Adipose tissue (tissue), 3 donors: Measurements from ENCODE around the gene KCTD17. TPM values are rescaled to one million over a fixed set of nuclear protein-coding genes. Genes with fewer than 3 reads are reported as not detected.

Experiments used
- H3K27ac ChIP-seq: one replicate; pipeline ENCODE4 v1.5.1; 2013; ENCODE audit warnings: low read depth, low read length
- whole genome bisulfite sequencing, 3 donors: extraction: QIAGEN DNeasy Blood & Tissue Kit; methylation state at CpG; one replicate each; pipeline ENCODE4 v1.1.7; 2013; 5-methylcytosine and 5-hydroxymethylcytosine counted together
- polyA plus RNA-seq, 3 donors: library from polyadenylated mRNA; stranded (reverse); fragments of 200-250 nt; gene quantifications; one replicate each; pipeline ENCODE4 v1.2.3, GENCODE V29; 2013
- donor health status: healthy with polysubstance abuse.
- donor health status: Bipolar disorder and iron deficiency.
- donor health status: healthy.

The KCTD17 gene
- polyA plus RNA-seq, 3 donors, result 3.2 to 22.7 (median 8.7) TPM

DNA sequence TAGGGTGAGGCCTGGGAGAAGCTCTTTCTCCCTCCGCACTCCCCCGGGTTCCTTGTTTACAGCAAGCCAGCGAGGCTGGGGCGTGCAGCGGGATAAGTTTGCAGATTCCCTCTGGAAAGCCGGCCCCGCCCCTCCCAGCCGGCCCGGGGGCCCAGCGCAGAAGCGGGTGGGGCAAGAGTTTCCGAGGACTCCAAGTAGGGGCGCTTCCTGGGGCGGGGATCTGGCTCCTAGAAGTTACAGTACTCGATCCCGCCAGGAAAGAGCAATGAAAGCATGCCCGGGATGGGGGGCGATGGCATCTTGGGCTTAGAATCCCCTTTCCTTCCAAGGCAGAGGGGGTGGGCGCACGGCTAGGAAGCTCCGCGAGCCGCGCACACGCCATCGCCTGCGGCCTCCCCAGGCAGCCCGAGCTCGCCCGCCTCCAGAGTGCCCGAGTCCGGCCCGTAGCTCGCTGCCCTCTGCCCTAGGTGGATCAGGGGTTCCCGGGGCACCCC lies 32.7 kb upstream of the KCTD17 start:
- H3K27ac ChIP-seq, result peak overlapping the region; percentile 74
- WGBS, 3 donors, result 0 to 2% (median 0%) methylated on average over 31 to 35 of the region's 35 CpGs

DNA sequence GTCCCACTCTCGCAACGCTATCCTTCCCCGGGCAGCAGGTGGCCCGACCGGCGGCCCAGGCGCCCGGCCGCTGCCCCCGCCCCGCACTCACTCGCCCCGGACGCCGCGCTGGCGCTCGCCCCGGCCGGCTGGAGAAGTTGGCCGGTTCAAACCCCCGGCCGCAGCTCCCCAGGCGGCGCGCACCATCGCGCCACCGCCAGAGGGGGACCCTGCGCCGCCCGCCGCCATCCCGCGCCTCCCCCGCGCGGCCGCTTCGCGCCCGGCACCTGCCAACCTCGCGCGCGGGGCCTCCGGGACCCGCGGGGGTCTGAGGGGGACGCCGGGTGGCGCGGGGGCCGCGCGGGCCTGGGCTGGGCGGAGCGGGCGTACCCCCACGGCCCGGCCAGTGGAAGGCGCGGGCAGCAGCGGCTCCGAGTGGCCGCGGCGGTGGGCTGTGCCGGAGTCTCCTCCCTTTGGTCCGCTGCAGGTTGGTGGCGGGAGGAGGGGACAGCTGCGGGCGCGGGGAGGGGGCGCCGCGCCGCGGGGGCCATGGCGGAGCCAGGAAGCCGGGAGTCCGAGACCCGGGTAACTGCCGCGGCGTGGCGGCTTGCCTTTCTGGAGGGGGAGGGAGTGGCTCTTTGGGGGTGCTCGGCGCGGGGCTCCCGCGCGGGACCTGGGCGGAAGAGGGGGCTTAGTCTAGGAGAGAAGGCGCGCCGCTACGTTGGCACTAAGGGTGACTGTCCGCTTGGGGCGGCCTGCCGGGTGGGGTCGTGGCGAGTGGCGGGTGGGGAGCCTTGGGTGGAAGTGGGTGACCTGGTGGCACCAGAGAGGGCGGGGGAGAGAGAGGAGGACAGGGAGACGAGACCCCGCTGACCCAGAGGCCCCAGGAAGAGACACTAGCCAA lies 32.0 kb upstream of the KCTD17 start, which contains the start of the genes MPST and TST:
Gene MPST, plus strand, starts transcription at position 434 of the 883 bp plus-strand sequence. Its CDS starts 95 bp downstream, at position 529.
Gene TST, minus strand, starts transcription at position 139 of the 883 bp plus-strand sequence. CDS start 715 bp downstream, outside the sequence.
- WGBS, 3 donors, result 0 to 1% (median 1%) methylated on average over 65 to 105 of the region's 107 CpGs

DNA sequence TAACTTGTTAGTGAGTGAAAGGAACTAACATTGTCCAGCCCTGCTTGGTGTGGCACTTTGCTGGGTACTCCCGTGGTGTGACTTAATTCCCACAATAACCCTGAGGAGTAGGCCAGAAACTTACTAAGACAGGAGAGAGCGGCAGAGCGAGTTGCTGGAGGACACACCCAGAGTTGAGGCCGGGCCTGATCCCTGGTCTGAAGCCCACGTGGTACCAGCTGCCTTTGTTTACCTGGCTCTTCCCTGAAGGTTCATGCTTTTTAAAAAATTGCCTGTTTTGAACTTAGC lies 31.4 kb upstream of the KCTD17 start:
- no peak overlapping the region for H3K27ac ChIP-seq
- WGBS, 3 donors, result 0 to 1% (median 1%) methylated on average over 5 of the region's 5 CpGs

More for the DNA sequence above, 32.0 kb upstream of the KCTD17 start, which contains the start of the genes MPST and TST:
- peak within 1 kb of the TSS; percentile 74 for H3K27ac ChIP-seq

DNA sequence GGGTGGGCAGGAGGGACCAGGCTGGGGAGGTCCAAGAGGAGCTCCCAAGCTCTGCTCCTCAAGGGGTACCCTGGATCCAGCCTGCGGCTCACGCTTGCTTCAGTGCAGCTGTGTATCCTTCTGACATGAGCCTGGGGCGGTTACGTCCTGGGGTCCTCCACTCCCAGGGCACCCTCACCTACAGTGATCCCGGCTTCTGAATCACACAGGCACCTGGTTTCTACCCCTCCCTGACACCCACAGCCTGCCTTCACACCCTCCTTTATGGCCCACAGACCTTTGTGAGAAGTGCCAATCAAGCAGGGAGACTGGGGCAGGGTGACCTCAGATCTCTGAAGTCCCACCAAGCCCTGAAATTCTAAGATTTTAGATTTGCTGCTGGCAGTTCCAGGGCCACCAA lies 30.5 kb upstream of the KCTD17 start:
- no peak overlapping the region for H3K27ac ChIP-seq
- 95 to 98% (median 96%) methylated on average over 5 of the region's 5 CpGs for WGBS, 3 donors

DNA sequence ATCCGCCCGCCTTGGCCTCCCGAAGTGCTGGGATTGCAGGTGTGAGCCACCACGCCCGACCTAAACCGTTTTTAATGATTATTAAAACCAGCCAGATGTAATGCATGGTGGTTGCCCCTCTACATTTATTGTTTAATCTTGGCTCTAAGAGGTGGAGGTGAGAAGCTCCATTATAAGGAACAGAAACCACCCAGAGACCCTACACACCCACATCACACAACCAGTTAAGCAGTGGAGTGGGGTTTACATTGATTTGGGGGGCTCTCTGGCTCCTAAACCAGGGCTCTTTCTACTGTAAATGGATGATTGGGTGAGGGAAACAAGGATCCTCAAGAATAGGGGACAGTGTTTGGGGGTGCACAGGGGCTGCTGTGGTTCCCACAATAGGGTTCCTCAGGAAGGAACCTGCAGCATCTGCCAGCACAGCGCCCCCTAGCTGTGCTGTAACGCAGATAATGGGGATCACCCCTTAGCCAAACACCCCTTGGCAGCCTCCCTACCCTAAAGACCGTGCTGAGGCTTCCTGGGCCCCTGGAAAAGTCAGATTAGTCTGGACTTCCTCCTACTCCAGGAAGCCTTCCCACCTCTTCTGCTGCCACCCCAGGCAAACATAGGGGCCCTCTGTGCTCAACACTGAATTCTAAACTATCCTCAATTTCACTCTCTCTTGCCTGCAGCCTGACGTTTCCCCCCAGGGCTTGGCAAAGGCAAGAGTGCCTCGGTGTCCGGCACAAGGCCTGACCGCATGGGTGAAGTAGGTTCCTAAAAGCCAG lies 29.6 kb upstream of the KCTD17 start:
- no peak overlapping the region for H3K27ac ChIP-seq
- WGBS, 3 donors, result 63 to 72% (median 68%) methylated on average over 13 of the region's 13 CpGs

DNA sequence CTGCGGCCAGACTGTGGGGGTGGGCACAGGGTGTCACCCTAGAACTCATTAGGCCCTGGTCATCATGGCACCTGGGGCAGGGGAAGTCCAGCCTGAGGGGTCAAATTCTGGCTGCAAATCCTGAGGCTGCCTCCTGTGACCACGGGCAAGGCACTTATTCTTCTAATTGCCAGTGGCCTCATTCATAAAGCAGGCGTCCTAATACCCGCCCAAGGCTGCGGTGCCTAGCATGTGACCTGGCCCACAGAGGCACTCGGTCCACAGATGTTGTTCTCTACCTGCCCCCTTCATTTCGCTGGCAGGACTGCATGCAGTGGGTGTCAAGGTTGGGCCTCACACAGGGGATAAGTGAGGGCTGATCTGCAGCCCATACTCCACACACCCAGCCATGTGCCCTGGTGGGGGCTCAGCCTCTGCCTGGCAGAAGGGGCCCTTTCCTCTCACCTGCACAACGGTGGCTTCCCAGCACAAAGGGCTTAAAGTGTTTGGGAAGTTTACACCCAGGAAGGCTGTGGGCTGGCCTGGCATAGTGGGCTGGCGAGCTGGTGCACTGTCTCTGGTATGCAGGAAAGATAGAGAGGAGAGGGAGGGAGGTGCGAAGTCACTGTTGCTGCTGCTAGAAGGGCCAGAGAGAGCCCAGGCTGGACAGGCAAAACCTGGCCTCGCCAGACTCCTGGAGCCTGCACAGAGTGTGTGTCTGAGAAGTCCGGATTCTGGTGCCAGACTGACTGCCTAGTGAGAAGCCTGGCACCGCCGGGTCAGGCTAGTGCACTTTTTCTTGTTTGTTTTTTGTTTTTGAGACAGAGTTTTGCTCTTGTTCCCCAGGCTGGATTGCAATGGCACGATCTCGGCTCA lies 28.8 kb upstream of the KCTD17 start:
- 61 to 82% (median 74%) methylated on average over 16 of the region's 16 CpGs for WGBS, 3 donors
- H3K27ac ChIP-seq, result no peak overlapping the region

DNA sequence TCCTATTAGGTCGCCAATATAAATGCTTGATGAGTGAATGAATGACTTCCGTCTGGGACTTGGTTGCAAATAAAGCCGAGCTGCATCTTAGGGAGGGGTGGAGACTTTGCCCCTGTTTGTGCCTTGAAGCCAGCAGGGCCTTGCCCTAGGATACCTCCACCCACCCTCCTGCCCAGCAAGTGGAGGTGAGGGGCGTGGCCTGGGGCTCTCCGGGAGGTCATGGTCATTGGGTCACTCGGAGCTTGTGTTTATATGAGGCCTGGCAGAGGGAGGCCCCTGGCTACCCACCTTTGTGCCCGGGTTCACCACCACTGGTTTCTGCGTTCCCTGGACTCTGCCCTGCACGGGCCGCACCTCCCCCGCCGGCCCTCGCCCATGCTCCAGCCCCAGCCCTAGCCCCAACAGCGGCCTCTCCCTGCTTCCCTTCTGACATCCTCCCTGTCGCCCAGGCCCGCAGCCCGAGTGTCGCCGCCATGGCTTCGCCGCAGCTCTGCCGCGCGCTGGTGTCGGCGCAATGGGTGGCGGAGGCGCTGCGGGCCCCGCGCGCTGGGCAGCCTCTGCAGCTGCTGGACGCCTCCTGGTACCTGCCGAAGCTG lies 27.7 kb upstream of the KCTD17 start:
- WGBS, 3 donors, result 90 to 95% (median 94%) methylated on average over 33 to 34 of the region's 34 CpGs
- no peak overlapping the region for H3K27ac ChIP-seq

DNA sequence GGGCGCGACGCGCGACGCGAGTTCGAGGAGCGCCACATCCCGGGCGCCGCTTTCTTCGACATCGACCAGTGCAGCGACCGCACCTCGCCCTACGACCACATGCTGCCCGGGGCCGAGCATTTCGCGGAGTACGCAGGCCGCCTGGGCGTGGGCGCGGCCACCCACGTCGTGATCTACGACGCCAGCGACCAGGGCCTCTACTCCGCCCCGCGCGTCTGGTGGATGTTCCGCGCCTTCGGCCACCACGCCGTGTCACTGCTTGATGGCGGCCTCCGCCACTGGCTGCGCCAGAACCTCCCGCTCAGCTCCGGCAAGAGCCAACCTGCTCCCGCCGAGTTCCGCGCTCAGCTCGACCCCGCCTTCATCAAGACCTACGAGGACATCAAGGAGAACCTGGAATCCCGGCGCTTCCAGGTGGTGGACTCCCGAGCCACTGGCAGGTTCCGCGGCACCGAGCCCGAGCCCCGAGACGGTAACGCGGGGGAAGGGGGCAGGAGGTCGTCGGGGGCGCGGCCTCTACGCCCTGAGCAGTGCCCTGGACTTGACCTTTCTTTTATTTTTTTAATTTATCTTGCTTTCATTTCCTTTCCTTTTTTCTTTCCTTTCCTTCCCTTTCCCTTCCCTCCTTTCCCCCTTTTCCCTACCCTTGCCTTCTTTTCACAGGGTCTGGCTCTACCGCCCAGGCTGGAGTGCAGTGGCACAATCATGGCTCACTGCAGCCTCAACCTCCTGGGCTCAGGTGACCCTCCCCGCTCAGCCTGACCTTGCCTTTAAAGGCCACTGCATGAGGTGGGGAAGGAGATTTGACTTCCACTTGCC lies 27.0 kb upstream of the KCTD17 start:
- 88 to 96% (median 94%) methylated on average over 66 to 71 of the region's 71 CpGs for WGBS, 3 donors
- H3K27ac ChIP-seq, result no peak overlapping the region

DNA sequence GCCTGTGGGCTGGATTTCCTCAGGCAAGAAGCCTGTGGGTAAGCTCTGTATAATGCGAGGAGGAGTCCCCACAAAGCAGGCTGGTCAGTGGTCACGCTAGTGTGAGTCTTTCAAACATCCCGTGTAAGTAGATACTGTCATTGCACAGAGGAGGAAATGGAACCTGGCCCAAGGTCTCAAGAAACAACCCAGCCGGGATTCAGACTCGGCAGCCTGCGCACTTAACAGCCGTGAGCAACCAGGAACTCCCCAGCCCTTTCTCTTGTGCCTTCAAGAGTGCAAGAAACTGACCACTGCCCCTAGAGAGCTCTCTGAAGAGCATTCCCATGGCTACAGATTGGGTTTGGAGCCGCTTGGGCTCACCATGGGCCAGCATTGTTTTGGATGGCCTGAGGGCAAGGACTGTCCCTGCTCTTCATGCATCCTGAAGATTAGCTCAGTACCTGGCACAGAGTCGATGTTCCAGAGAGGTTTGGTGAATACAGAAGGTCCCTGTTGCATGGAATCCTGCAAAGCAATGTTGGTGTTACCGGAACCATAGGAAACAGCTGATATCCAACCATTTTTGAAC lies 26.0 kb upstream of the KCTD17 start:
- no peak overlapping the region for H3K27ac ChIP-seq
- WGBS, 3 donors, result 70 to 88% (median 83%) methylated on average over 10 of the region's 10 CpGs

DNA sequence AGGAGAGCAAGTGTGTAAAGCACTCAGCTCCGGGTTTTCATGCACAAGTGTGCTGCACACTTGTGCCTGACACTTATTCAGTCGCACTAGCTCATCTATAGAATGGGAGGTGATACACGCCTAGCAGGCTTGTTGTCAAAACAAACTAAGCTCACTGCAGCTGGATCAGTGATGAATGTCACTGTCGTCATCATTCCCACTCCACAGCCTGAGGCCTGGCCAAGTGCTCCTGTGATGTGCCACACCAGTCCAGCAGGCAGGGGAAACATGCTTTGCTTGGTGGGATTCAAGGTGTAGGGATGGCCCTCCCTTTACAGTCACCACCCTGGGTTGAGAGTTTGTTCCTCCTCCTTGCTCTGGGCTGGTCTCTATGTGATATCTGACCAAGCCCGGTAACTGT lies 25.2 kb upstream of the KCTD17 start:
- 85 to 94% (median 89%) methylated on average over 5 of the region's 5 CpGs for WGBS, 3 donors
- H3K27ac ChIP-seq, result no peak overlapping the region

DNA sequence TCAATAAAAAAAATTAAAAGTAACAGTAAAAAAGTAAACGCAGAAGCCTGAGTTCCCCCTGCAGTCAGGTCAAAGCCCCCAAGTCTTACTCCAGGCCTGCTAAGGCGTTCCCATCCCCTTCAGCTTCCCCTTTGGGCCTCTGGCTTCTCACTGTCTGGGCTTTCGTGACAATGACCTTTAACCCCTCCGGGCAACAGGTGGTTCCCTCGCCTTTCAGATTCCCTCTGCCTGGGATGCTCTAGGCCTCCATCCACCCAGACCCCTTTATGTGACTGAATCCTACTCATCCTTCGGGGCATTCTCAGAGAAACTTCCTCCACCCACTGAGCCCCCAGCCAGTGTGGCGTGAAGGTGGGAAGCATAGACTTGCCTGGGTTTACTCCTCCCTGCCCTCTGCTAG lies 24.0 kb upstream of the KCTD17 start:
- no peak overlapping the region for H3K27ac ChIP-seq
- WGBS, 3 donors, result 87 to 91% (median 90%) methylated on average over 7 of the region's 7 CpGs

DNA sequence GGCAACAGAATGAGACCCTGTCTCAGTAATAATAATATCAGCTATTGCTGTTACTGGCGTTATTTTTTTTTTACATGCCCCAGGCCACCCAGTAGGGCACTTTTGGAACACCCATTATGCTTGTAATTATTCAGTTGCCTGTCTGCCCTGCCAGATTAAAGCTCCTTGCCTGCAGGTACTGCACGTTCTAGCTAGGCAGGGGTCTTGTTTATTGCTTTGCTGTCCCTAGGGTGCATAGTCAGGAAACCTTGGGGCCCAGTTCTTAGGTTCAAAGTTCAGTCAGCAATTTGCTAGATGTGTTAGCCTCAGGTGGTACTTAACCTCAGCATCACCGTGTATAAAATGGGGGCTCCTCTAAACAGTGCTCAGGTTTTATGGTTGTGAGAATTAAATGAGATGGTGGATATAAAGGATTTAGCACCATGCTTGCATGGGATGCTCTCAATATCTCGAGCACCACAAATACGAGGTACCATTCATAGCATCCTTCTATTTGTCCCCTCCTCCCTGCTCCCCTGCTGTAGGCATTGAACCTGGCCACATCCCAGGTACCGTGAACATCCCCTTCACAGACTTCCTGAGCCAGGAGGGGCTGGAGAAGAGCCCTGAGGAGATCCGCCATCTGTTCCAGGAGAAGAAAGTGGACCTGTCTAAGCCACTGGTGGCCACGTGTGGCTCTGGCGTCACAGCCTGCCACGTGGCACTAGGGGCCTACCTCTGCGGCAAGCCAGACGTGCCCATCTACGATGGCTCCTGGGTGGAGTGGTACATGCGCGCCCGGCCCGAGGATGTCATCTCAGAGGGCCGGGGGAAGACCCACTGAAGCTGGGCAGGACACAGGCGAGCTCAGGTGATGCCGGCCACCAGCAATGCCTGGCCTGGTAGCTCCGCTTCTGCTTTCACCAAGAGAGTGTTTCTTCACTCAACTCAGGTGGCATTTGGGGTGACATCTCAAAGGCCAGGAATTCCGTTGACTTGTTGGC lies 22.6 kb upstream of the KCTD17 start:
- no peak overlapping the region for H3K27ac ChIP-seq
- WGBS, 3 donors, result 91 to 94% (median 93%) methylated on average over 22 of the region's 22 CpGs

DNA sequence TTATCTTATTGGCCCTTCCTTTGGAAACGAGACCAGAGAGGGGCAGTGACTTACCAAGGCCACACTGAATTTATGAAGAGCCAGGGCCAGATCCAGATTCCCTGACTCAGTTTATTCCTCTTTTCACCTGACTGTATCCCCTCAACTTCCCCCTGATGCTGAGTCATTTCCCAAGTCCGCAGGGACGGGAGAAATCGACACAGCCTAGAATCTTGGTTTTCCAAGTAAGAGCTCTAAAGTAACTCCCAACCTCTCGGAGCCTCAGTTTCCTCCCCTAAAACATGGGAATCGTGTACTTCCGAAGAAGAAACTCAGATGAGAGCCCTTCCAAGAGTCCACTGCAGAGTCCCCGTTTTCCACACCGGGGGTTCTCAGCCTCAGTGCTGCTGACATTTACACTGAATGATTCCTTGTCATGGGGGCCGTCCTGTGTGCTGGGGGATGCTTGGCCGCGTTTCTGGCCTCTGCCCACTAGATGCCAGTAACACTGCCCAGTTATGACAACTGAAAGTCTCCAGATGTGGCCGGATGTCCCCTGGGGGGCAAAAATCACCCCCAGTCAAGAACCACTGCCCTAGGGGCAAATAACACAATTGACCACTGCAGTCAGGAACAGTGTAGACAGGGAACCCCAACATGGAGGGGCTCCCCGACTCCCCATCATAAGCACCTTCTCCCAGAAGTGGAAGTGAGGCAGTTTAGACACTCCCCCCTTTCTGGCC lies 20.8 kb upstream of the KCTD17 start:
- 70 to 78% (median 73%) methylated on average over 14 of the region's 14 CpGs for WGBS, 3 donors
- no peak overlapping the region for H3K27ac ChIP-seq

DNA sequence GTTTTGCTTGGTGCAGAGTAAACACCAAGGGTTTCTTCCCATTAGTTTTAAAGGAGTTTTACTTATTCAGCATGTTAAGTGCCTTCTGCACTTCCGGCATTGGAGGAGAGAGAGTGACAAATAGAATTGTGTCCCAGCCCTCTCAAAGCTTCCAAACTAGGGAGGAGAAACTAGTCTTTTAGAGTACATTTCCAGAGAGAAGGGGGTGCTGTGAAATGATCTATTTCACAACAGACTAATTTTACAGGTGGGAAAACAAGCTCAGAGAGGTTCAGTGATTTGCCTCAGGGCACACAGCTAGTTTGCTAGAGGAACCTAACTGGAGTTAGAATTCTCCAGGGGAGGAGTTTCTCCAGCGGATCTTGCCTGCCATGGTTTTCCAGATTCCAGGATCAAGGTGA lies 19.4 kb upstream of the KCTD17 start:
- 24 to 65% (median 61%) methylated on average over 2 of the region's 2 CpGs for WGBS, 3 donors
- H3K27ac ChIP-seq, result no peak overlapping the region
